ENCODE data around the gene INSRR. TPM values are rescaled to one million over a fixed set of nuclear protein-coding genes. Genes with fewer than 3 reads are reported as not detected.

Gene INSRR
- total RNA-seq, 1 donor from 2014 or later: 0.41 TPM

DNA sequence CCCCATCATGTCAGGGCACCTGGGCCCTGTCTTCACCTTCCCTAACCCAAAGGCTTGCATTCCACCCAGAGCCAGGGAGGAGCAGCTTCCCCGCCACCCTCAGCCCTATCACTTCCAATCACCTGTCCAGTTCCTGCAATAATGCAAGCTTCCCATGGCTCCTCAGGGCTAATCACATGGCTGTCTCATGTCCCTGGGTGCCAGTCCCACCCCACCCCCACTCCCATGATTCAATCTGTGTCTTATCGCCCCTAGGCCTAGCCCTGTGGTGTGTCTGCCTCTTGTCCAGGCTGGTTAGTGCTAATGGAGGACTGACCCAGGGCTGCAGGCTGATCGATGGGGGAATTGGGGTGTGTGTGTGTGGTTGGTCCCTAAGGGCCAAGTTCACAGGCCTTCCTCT lies 23.6 kb upstream of the INSRR start:
- H3K4me1 ChIP-seq: no peaks in the 10 kb centered on the region
- H3K9me3 ChIP-seq (replicated peaks): no peaks in the 10 kb centered on the region
- peaks cover 84% of the 10 kb centered on the region for H3K27me3 ChIP-seq (ENCODE audit: low read depth)
- no peak for TF ChIP-seq CTCF (IDR thresholded peaks at IDR 0.05; ENCODE audit: borderline replicate concordance)
- DNase-seq: no peak
- no peaks in the 10 kb centered on the region for H3K36me3 ChIP-seq
- H3K4me3 ChIP-seq: no peak overlapping the region
- H3K27ac ChIP-seq (replicated peaks): no peak overlapping the region
- intact Hi-C loops (cut with micrococcal nuclease): no loop called here

DNA sequence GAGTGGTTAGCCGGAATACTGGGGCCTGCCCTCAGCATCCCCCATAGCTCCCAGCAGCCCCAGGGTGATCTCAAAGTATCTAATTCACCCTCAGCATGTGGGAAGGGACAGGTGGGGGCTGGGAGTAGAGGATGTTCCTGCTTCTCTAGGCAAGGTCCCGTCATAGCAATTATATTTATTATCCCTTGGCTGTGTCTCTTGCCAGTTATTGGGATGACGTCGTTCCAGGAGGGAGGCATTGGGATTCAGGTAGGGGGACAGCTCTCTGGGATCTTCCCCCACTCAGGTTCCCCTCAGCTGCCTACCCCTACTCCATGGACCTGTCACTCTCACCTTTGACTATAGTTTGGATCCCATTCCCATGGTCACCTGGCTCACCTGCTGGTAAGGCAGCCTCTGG lies 22.7 kb upstream of the INSRR start:
- H3K36me3 ChIP-seq: no peaks in the 10 kb centered on the region
- no peak for TF ChIP-seq CTCF (IDR thresholded peaks at IDR 0.05; ENCODE audit: borderline replicate concordance)
- no peaks in the 10 kb centered on the region for H3K9me3 ChIP-seq (replicated peaks)
- intact Hi-C loops (cut with micrococcal nuclease): no loop called here
- no peak overlapping the region for H3K4me3 ChIP-seq
- H3K27ac ChIP-seq (replicated peaks): no peak overlapping the region
- H3K4me1 ChIP-seq: no peaks in the 10 kb centered on the region
- DNase-seq: no peak
- H3K27me3 ChIP-seq (ENCODE audit: low read depth): peaks cover 86% of the 10 kb centered on the region

GRCh38 chr1:156881101-156881500 lies 22.2 kb upstream of the INSRR start:
- H3K27me3 ChIP-seq (ENCODE audit: low read depth): peaks cover 86% of the 10 kb centered on the region
- no peak for TF ChIP-seq CTCF (IDR thresholded peaks at IDR 0.05; ENCODE audit: borderline replicate concordance)
- intact Hi-C loops (cut with micrococcal nuclease): no loop called here
- H3K9me3 ChIP-seq (replicated peaks): no peaks in the 10 kb centered on the region
- DNase-seq: no peak
- H3K27ac ChIP-seq (replicated peaks): no peak overlapping the region
- H3K36me3 ChIP-seq: no peaks in the 10 kb centered on the region
- H3K4me3 ChIP-seq: no peak overlapping the region
- no peaks in the 10 kb centered on the region for H3K4me1 ChIP-seq

DNA sequence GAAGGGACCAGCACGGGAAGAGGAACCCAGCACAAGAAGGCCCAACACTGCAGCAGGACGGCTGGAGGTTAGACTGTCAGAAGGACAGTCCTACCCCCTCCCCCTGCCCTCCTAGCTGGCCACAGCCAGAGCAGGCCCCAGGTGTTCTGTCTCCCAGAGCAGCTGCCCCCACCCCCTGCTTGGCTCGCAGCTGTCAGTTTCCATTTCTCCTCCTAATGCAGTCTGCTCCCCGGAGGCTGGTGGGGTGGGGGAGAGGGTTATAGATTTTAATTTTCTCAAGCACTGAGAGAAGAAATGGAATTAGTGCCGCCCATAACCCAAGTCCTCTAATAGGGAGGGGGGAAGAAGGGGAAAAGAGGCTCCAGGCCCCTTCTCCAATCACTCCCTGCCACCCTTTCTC lies 21.6 kb upstream of the INSRR start:
- no peak overlapping the region for H3K4me3 ChIP-seq
- H3K4me1 ChIP-seq: no peaks in the 10 kb centered on the region
- no peaks in the 10 kb centered on the region for H3K36me3 ChIP-seq
- no peak for DNase-seq
- intact Hi-C loops (cut with micrococcal nuclease): no loop called here
- peaks cover 89% of the 10 kb centered on the region for H3K27me3 ChIP-seq (ENCODE audit: low read depth)
- no peaks in the 10 kb centered on the region for H3K9me3 ChIP-seq (replicated peaks)
- H3K27ac ChIP-seq (replicated peaks): no peak overlapping the region
- no peak for TF ChIP-seq CTCF (IDR thresholded peaks at IDR 0.05; ENCODE audit: borderline replicate concordance)

- Histone ChIP-seq H3K4me3 (no peak overlapping the region), H3K36me3 (no peaks in the 10 kb centered on the region), H3K9me3 (replicated peaks) (no peaks in the 10 kb centered on the region), H3K27me3 (ENCODE audit: low read depth) (peaks cover 90% of the 10 kb centered on the region), H3K27ac (replicated peaks) (no peak overlapping the region), H3K4me1 (no peaks in the 10 kb centered on the region)
- intact Hi-C loops (cut with micrococcal nuclease): no loop called here
- no peak for DNase-seq
- no peak for TF ChIP-seq CTCF (IDR thresholded peaks at IDR 0.05; ENCODE audit: borderline replicate concordance)
These were observed 21.0 kb upstream of the INSRR start for GRCh38 chr1:156879876-156880275.
